Heart left ventricle (tissue), 16 donors: Measurements from ENCODE around the gene ATPAF2. TPM values are rescaled to one million over a fixed set of nuclear protein-coding genes. Genes with fewer than 3 reads are reported as not detected.

Experiments
- ATAC-seq, 4 donors: fragments of 200-7000 bp; cut with Tn5 transposase; one replicate each; pipeline ENCODE4 v1.9.1; 2020 to 2022; ENCODE audit warnings: moderate library complexity in 4 of 4, mild to moderate bottlenecking in 3 of 4, moderate number of reproducible peaks in 1 of 4
- DNase-seq, 5 donors: peaks; one replicate each; pipeline ENCODE4 v3.0.0-alpha.2; 2020
- H3K27ac ChIP-seq, 12 donors: fragments of 200-600 bp; sonication (generic) in 4 of 12; one replicate each; pipeline versions ENCODE4 v1.5.0 to v1.8.0; 2016 to 2022; ENCODE audit warnings: mild to moderate bottlenecking in 2 of 12
- H3K27me3 ChIP-seq, 9 donors: fragments of 200-600 bp; sonication (generic) in 2 of 9; one replicate each; pipeline versions ENCODE4 v1.5.1 to v1.8.0; 2016 to 2022; ENCODE audit warnings: mild to moderate bottlenecking in 3 of 9
- H3K36me3 ChIP-seq, 9 donors: fragments of 200-600 bp; sonication (generic) in 2 of 9; one replicate each; pipeline versions ENCODE4 v1.5.0 to v1.8.0; 2018 to 2022; ENCODE audit warnings: mild to moderate bottlenecking in 2 of 9
- H3K4me1 ChIP-seq, 12 donors: fragments of 200-600 bp; sonication (generic) in 4 of 12; one replicate each; pipeline versions ENCODE4 v1.5.0 to v1.8.0; 2016 to 2022; ENCODE audit warnings: mild to moderate bottlenecking in 3 of 12
- H3K4me3 ChIP-seq, 12 donors: fragments of 200-600 bp; sonication (generic) in 4 of 12; one replicate each; pipeline versions ENCODE4 v1.5.0 to v1.8.0; 2017 to 2022; ENCODE audit warnings: mild to moderate bottlenecking in 9 of 12, moderate library complexity in 4 of 12
- H3K9me3 ChIP-seq, 12 donors: fragments of 200-600 bp; sonication (generic) in 4 of 12; one replicate each; pipeline versions ENCODE4 v1.5.0 to v1.8.0; 2016 to 2022; ENCODE audit warnings: mild to moderate bottlenecking in 1 of 12
- CTCF ChIP-seq, 12 donors: fragments of 200-600 bp; sonication (generic) in 4 of 12; IDR thresholded peaks; one replicate each; pipeline versions ENCODE4 v1.5.0 to v1.8.0; 2018 to 2022; ENCODE audit warnings: antibody characterized with exemption in 12 of 12, mild to moderate bottlenecking in 5 of 12
- POLR2A ChIP-seq, 2 donors: fragments of 450-650 bp; IDR thresholded peaks; one replicate each; pipeline ENCODE4 v1.6.1; 2017; ENCODE audit warnings: antibody characterized with exemption in 2 of 2, mild to moderate bottlenecking in 2 of 2, moderate library complexity in 2 of 2
- WGBS, 4 donors: extraction: QIAGEN DNeasy Blood & Tissue Kit in 2 of 4; methylation state at CpG; one replicate each; pipeline versions ENCODE4 v1.1.5 to v1.1.7; 2013 to 2018; 5-methylcytosine and 5-hydroxymethylcytosine counted together
- intact Hi-C, 10 donors: fragments of 100-400 bp; cut with DNase I; formaldehyde crosslinking; loops; one replicate each; pipeline versions ENCODE4 v1.11.1 to v1.14.2; 2022
- polyA plus RNA-seq, 2 donors: library from polyadenylated mRNA; stranded (reverse); fragments of 200-250 nt; gene quantifications; one replicate each; pipeline ENCODE4 v1.2.3, GENCODE V29; 2013
- total RNA-seq, 9 donors: library from RNA; depleted of rRNA in 2 of 9; stranded (reverse); fragments of >200 nt in 2 of 9; fragmentation: NEBNext Ultra II Directional in 3 of 9; extraction: Animal tissue kit (Norgen Biotek cat#: 25700) in 3 of 9; gene quantifications; one replicate each; pipeline versions ENCODE4 v1.1.0 to v1.2.4, GENCODE V29; 2016 to 2023
- donor health status: ischemic (EF 13 %, LVEDD 7.1; RV severe dilation, severe dysfunction).
- donor health status: healthy with polysubstance abuse.
- donor health status: DM: no; HTN: yes; CAD: no.
- donor health status: DM: no; HTN: no; CAD: no.
- donor health status: ischemic (EF 25% LVEDD 6.9; RV normal size, moderate dysfunction).
- donor health status: ischemic (EF 25% LVEDD 5.7; RV mildly dilated, moderate dysfunction).
- donor health status: healthy.
- donor health status: DM: yes; HTN: yes; CAD: no.
- donor health status: ischemic (EF 35%, LVEDD 5.7; RV mildly dilated, moderate dysfunction).
- donor health status: nonischemic (EF 11% LVEDD 7.7; RV severe dilation, severe dysfunction).
- donor health status: DM: yes; HTN: yes; CAD: no.
- donor health status: PGD.
- donor health status: ischemic (EF 29% LVEDD 5.4; RV normal size, mild dysfunction).
- donor health status: nonischemic (EF 23%, LVEDD 6.1; RV moderate dilation, normal function).

Gene ATPAF2
- total and polyA plus RNA-seq, 11 donors: 25.6 to 51.4 (median 37.6) TPM

DNA sequence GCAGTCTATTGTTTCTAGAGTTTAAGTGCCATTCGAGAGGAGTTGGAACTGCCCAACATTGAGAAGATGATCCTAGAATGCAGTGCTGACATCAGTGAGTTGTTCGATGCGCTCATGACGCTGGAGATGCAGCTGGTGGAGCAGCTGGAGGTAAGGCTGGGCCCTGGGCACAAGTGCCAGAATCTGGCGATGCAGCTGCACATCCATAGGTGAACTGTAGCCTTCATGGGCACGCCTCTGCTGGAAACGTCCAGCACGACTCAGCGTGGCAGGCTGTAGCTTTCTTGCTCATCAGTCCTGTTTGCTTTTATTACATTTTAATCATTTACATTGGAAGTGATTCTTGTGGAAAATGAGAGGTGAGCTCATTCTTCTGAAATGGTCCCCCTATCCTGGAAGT, 34.6 kb downstream of the ATPAF2 start:
- Histone ChIP-seq H3K4me1 (peaks cover 0 to 25% (median 0%) of the 10 kb centered on the region in 12 donors), H3K9me3 (no peaks in the 10 kb centered on the region), H3K27me3 (no peaks in the 10 kb centered on the region), H3K4me3 (no peak overlapping the region), H3K27ac (no peak overlapping the region), H3K36me3 (peaks cover 0 to 15% (median 0%) of the 10 kb centered on the region in 9 donors)
- DNase-seq (no peak), ATAC-seq (no peak)
- intact Hi-C loops: no loop called here
- 80 to 92% (median 84%) methylated on average over 9 of the region's 9 CpGs for WGBS, 4 donors
- TF ChIP-seq POLR2A (IDR thresholded peaks at IDR 0.05) (no peak), CTCF (IDR thresholded peaks at IDR 0.05) (no peak)

GRCh38 chr17:18002171-18002570, 36.8 kb downstream of the ATPAF2 start:
- Histone ChIP-seq H3K27ac (no peak overlapping the region), H3K27me3 (no peaks in the 10 kb centered on the region), H3K4me1 (peaks cover 0 to 18% (median 0%) of the 10 kb centered on the region in 12 donors), H3K36me3 (peaks cover 0 to 5% (median 0%) of the 10 kb centered on the region in 9 donors), H3K9me3 (no peaks in the 10 kb centered on the region), H3K4me3 (no peak overlapping the region)
- TF ChIP-seq POLR2A (IDR thresholded peaks at IDR 0.05) (no peak), CTCF (IDR thresholded peaks at IDR 0.05) (no peak)
- intact Hi-C loops: no loop called here
- WGBS, 4 donors: 93 to 96% (median 95%) methylated on average over 2 of the region's 2 CpGs
- DNase-seq (no peak), ATAC-seq (no peak)

DNA sequence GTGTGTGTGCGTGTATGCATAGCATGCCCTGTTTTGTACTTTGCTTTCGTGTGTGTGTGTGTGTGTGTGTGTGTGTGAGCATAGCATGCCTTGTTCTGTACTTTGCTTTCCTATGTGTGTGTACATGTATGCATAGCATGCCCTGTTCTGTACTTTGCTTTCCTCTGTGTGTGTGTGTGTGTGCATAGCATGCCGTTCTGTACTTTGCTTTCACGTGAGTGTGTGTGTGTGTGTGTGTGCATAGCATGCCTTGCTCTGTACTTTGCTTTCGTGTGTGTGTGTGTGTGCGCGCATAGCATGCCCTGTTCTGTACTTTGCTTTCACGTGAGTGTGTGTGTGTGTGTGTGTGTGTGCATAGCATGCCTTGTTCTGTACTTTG, 38.9 kb downstream of the ATPAF2 start:
- intact Hi-C loops: no loop called here
- ATAC-seq (no peak), DNase-seq (no peak)
- Histone ChIP-seq H3K27me3 (no peaks in the 10 kb centered on the region), H3K9me3 (no peaks in the 10 kb centered on the region), H3K4me1 (peaks cover 0 to 14% (median 0%) of the 10 kb centered on the region in 12 donors), H3K27ac (no peak overlapping the region), H3K36me3 (no peaks in the 10 kb centered on the region), H3K4me3 (no peak overlapping the region)
- no peak for TF ChIP-seq POLR2A (IDR thresholded peaks at IDR 0.05)
- TF ChIP-seq CTCF (IDR thresholded peaks at IDR 0.05): no peak
- 84 to 94% (median 86%) methylated on average over 8 of the region's 8 CpGs for WGBS, 4 donors

DNA sequence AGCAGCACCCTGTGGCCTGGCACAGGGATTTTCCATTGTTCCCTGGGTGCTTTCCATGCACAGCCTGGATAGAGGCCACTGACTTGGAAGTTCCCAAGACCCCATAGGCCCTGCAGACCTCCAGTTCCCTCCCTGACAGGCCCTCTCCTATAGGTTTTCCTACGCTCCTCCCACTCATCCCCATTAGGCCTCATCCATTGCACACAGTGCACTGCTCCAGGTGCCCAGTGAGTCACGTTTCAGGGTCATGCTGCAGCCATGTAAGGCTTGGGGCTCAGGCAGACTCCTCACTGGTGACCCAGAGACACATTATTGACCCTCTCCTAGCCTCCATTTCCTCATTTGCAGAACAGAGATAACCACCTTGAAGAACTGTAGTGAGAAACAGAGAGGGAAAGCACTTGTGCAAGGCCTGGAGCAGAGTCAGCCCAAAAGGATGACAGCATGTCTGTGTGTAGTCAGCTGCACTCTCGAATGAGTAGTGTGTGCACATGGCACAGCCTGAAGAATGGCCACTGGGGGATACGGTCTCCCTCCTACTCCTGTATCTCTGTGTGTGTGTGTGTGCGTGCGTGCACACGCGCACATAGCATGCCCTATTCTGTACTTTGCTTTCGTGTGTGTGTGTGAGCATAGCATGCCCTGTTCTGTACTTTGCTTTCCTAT, 39.5 kb downstream of the ATPAF2 start:
- Histone ChIP-seq H3K27me3 (no peaks in the 10 kb centered on the region), H3K4me3 (no peak overlapping the region), H3K27ac (no peak overlapping the region), H3K36me3 (no peaks in the 10 kb centered on the region), H3K9me3 (no peaks in the 10 kb centered on the region), H3K4me1 (peaks cover 0 to 9% (median 0%) of the 10 kb centered on the region in 12 donors)
- 84 to 89% (median 88%) methylated on average over 9 of the region's 9 CpGs for WGBS, 4 donors
- TF ChIP-seq POLR2A (IDR thresholded peaks at IDR 0.05) (no peak), CTCF (IDR thresholded peaks at IDR 0.05) (no peak)
- no peak for DNase-seq
- intact Hi-C loops: no loop called here
- no peak for ATAC-seq
